CD4-positive, alpha-beta T cell (primary cell): ENCODE data around the gene GAB1. TPM values are rescaled to one million over a fixed set of nuclear protein-coding genes. Genes with fewer than 3 reads are reported as not detected.

Source experiments
- ATAC-seq: fragments of 200-7000 bp; cut with Tn5 transposase; one replicate; pipeline ENCODE4 v1.10.0; 2022; ENCODE audit warnings: mild to moderate bottlenecking; ENCODE audit not compliant: poor library complexity
- CTCF ChIA-PET: fragments of 350-600 bp; sonication (Branson Sonifier 250); formaldehyde crosslinking; loops from one replicate; lab custom pipeline; 2021; ENCODE audit warnings: antibody characterized with exemption, inconsistent platforms; lab: Charles Lee
- POLR2A ChIA-PET: fragments of 350-600 bp; sonication (Branson Sonifier 250); formaldehyde crosslinking; loops from one replicate; lab custom pipeline; 2021; ENCODE audit warnings: antibody characterized with exemption, inconsistent platforms; lab: Charles Lee
- DNase-seq, 14 experiments: peaks; one replicate each; pipeline ENCODE4 v3.0.0-alpha.2; 2013 to 2020; ENCODE audit warnings: mixed read lengths in 2 of 14
- H3K27ac ChIP-seq, 2 donors: one replicate each; pipeline versions ENCODE4 v1.5.1 to v1.7.0; 2013; ENCODE audit warnings: low read length in 2 of 2, low read depth in 1 of 2, mild to moderate bottlenecking in 1 of 2
- H3K27me3 ChIP-seq, 2 experiments: 1 replicate in 1 of 2; 2 replicates in 1 of 2; pipeline versions ENCODE4 v1.6.1 to v1.7.0; 2013; ENCODE audit warnings: low read length in 2 of 2, control low read depth in 1 of 2, mild to moderate bottlenecking in 1 of 2, moderate library complexity in 1 of 2; ENCODE audit not compliant: insufficient read depth in 2 of 2, control insufficient read depth in 1 of 2
- H3K36me3 ChIP-seq: one replicate; pipeline ENCODE4 v1.6.1; 2013; ENCODE audit warnings: low read length, control low read depth; ENCODE audit not compliant: insufficient read depth
- H3K4me1 ChIP-seq: one replicate; pipeline ENCODE4 v1.6.1; 2013; ENCODE audit warnings: low read length, control low read depth; ENCODE audit not compliant: insufficient read depth
- H3K4me3 ChIP-seq: one replicate; pipeline ENCODE4 v1.5.1; 2013; ENCODE audit warnings: mild to moderate bottlenecking, low read length, moderate library complexity
- H3K9me3 ChIP-seq, 2 experiments: 1 replicate in 1 of 2; 2 replicates in 1 of 2; pipeline versions ENCODE4 v1.6.1 to v1.7.0; 2013; ENCODE audit warnings: low read length in 2 of 2, mild to moderate bottlenecking in 2 of 2, control low read depth in 1 of 2, moderate library complexity in 1 of 2; ENCODE audit not compliant: control insufficient read depth in 1 of 2, insufficient read depth in 1 of 2
- H3K27ac Mint-ChIP-seq: one replicate; pipeline ENCODE4 v1.8.0; 2020; ENCODE audit warnings: mixed read lengths
- H3K27me3 Mint-ChIP-seq: one replicate; pipeline ENCODE4 v1.8.0; 2021; ENCODE audit warnings: mixed read lengths
- H3K36me3 Mint-ChIP-seq: one replicate; pipeline ENCODE4 v1.8.0; 2021; ENCODE audit warnings: low read depth, mixed read lengths
- H3K4me1 Mint-ChIP-seq: one replicate; pipeline ENCODE4 v1.8.0; 2021; ENCODE audit warnings: low read depth, mixed read lengths
- H3K4me3 Mint-ChIP-seq: one replicate; pipeline ENCODE4 v1.8.0; 2020; ENCODE audit warnings: mild to moderate bottlenecking, mixed read lengths
- H3K9me3 Mint-ChIP-seq: one replicate; pipeline ENCODE4 v1.8.0; 2020; ENCODE audit warnings: mixed read lengths
- intact Hi-C, 2 experiments: fragments of 100-400 bp; cut with DNase I in 1 of 2; cut with micrococcal nuclease in 1 of 2; formaldehyde crosslinking; loops; one replicate each; pipeline versions ENCODE4 v1.15.1 to v1.9.0; 2023 to 2025; cut with DNase I, micrococcal nuclease
- total RNA-seq, 174 experiments: library from RNA in 2 of 174; stranded (reverse) in 2 of 174; gene quantifications; one replicate each; pipeline ENCODE4 v1.2.3 and lab custom pipeline; 2021 to 2026
- TF ChIP-seq, protein P1 (sequence below): fragments of 200-600 bp; IDR thresholded peaks from one replicate; pipeline ENCODE4 v1.8.0; 2022; ENCODE audit warnings: antibody characterized with exemption, mild to moderate bottlenecking

Gene GAB1
- total RNA-seq, 2 experiments from 2014 or later, result 0.27 to 0.64 TPM

DNA sequence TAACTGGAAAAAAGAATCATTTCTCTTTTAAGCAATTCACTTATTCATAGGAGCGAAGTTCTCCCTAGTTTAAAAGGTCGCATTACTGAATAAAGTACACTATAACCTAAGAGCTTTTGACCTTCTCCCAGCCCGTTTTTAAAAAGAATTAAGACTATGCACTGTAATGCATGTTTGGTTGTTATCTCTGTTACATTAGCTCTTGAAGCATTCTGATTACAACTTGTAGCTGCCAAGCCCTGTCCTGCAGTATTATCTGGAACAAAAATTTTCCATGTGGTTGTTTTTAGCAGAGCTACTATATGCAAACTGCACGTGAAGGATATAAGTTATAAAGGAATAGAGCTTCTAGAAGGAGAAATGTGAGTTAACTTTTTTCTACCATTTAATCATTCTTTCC lies 8.1 kb downstream of the GAB1 start:
- no peak overlapping the region for H3K4me3 ChIP-seq
- no peak overlapping the region for H3K27ac ChIP-seq
- Mint-ChIP-seq H3K4me3 (no peak overlapping the region), H3K27me3 (peaks cover 35% of the 10 kb centered on the region), H3K4me1 (no peaks in the 10 kb centered on the region), H3K9me3 (no peaks in the 10 kb centered on the region), H3K27ac (no peak overlapping the region), H3K36me3 (no peaks in the 10 kb centered on the region)
- peaks cover 5 to 21% of the 10 kb centered on the region in 2 experiments for H3K27me3 ChIP-seq
- ATAC-seq (no peak), DNase-seq (no peak)
- no peaks in the 10 kb centered on the region for H3K4me1 ChIP-seq
- H3K9me3 ChIP-seq, result peaks cover 0 to 5% of the 10 kb centered on the region in 2 experiments
- H3K36me3 ChIP-seq, result no peaks in the 10 kb centered on the region
- ChIA-PET CTCF (no interaction called here), POLR2A (no interaction called here)
- intact Hi-C loops, result no loop called here
- TF ChIP-seq, protein P1, sequence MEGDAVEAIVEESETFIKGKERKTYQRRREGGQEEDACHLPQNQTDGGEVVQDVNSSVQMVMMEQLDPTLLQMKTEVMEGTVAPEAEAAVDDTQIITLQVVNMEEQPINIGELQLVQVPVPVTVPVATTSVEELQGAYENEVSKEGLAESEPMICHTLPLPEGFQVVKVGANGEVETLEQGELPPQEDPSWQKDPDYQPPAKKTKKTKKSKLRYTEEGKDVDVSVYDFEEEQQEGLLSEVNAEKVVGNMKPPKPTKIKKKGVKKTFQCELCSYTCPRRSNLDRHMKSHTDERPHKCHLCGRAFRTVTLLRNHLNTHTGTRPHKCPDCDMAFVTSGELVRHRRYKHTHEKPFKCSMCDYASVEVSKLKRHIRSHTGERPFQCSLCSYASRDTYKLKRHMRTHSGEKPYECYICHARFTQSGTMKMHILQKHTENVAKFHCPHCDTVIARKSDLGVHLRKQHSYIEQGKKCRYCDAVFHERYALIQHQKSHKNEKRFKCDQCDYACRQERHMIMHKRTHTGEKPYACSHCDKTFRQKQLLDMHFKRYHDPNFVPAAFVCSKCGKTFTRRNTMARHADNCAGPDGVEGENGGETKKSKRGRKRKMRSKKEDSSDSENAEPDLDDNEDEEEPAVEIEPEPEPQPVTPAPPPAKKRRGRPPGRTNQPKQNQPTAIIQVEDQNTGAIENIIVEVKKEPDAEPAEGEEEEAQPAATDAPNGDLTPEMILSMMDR, result no peak

DNA sequence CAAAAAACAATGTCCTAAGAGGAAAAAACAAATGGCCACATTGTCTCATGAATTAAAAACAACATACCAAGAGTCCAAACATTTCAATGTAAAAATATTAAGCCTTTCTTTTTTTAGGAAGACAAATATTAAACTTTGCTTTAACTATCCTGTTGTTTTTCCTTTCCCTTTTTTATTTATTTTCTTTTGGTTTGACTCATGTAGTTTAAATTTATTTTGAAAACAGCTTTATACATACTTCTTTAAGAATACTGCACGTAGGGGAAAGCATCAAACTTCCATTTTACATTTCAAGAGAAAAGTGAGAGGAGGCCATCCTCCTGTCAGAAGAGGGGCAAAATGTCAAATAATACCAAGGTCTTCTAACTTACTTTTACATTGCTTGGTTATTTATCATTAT lies 8.7 kb downstream of the GAB1 start:
- Histone ChIP-seq H3K4me3 (no peak overlapping the region), H3K36me3 (no peaks in the 10 kb centered on the region), H3K9me3 (peaks cover 0 to 5% of the 10 kb centered on the region in 2 experiments), H3K27me3 (peaks cover 4 to 17% of the 10 kb centered on the region in 2 experiments), H3K27ac (no peak overlapping the region), H3K4me1 (no peaks in the 10 kb centered on the region)
- CTCF ChIA-PET, result no interaction called here
- intact Hi-C loops, result no loop called here
- TF ChIP-seq, protein P1, result no peak
- ATAC-seq (no peak), DNase-seq (no peak)
- no peaks in the 10 kb centered on the region for H3K9me3 Mint-ChIP-seq
- POLR2A ChIA-PET, result no interaction called here
- H3K27me3 Mint-ChIP-seq, result peaks cover 30% of the 10 kb centered on the region
- H3K27ac Mint-ChIP-seq, result no peak overlapping the region
- H3K4me1 Mint-ChIP-seq, result no peaks in the 10 kb centered on the region
- no peaks in the 10 kb centered on the region for H3K36me3 Mint-ChIP-seq
- no peak overlapping the region for H3K4me3 Mint-ChIP-seq

DNA sequence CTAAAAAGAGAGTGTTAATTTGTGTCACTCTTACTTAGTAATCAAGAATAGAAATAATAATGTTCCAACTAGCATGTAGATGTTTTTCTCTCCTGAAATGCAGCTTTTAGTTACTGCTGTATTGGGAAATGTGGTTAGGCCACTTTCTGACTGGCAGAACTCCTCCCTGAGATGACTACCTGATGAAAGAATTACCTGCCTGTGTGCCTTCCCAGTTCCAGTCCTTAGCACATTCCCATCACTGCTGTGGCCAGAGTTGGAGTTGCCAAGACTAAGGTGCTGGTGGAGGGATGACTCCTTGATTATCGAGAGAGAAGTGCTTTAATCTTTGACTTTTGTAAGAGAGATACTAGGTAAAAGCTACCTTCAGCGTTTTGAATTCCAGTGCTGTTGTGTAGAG lies 9.5 kb downstream of the GAB1 start:
- Mint-ChIP-seq H3K4me3 (no peak overlapping the region), H3K27ac (no peak overlapping the region), H3K9me3 (no peaks in the 10 kb centered on the region), H3K36me3 (no peaks in the 10 kb centered on the region), H3K27me3 (peaks cover 24% of the 10 kb centered on the region), H3K4me1 (no peaks in the 10 kb centered on the region)
- H3K4me3 ChIP-seq, result no peak overlapping the region
- ChIA-PET CTCF (no interaction called here), POLR2A (no interaction called here)
- peaks cover 4 to 13% of the 10 kb centered on the region in 2 experiments for H3K27me3 ChIP-seq
- no peak for DNase-seq
- no peaks in the 10 kb centered on the region for H3K4me1 ChIP-seq
- ATAC-seq, result no peak
- intact Hi-C loops, result no loop called here
- H3K9me3 ChIP-seq, result peaks cover 0 to 6% of the 10 kb centered on the region in 2 experiments
- no peaks in the 10 kb centered on the region for H3K36me3 ChIP-seq
- H3K27ac ChIP-seq, result no peak overlapping the region
- TF ChIP-seq, protein P1, result no peak
